ENCODE measurements around the gene MRPL50. TPM values are rescaled to one million over a fixed set of nuclear protein-coding genes. Genes with fewer than 3 reads are reported as not detected.

The MRPL50 gene
- total and polyA plus RNA-seq, 9 of the 15 experiments (the other 6 are each of a cell fraction or from before 2014, with no cell fraction given), result 17.5 to 107 (median 37.4) TPM

GRCh38 chr9:101398068-101398929 lies at the start of gene MRPL50, which contains the start of gene ZNF189 (continued):
- peak; percentile 53; the same call in 1 of the 2 replicates for TF ChIP-seq NR2C2 (CRISPR knock-in tag; IDR thresholded peaks at IDR 0.05)
- peak; percentile 92 for TF ChIP-seq NR2C2 (tag; IDR thresholded peaks at IDR 0.05)
- peak; percentile 23; the same call in 1 of the 2 replicates for TF ChIP-seq ARID4B (CRISPR knock-in tag; IDR thresholded peaks at IDR 0.05)
- no peak for TF ChIP-seq SRSF7 (optimal IDR thresholded peaks at IDR 0.05; ENCODE audit: low read depth, low read length)
- TF ChIP-seq NCOA4 (IDR thresholded peaks at IDR 0.05; ENCODE audit: partially characterized antibody), result no peak
- peak; percentile 74 for TF ChIP-seq VEZF1 (CRISPR knock-in tag; IDR thresholded peaks at IDR 0.05)
- TF ChIP-seq CCAR2 (IDR thresholded peaks at IDR 0.05; ENCODE audit: low read depth, low read length), result no peak
- TF ChIP-seq ARNT (IDR thresholded peaks at IDR 0.05), result 0 out of 4 replicates have a peak, but pooled peaks of 1 of the 2 experiments have one; percentile 31
- TF ChIP-seq ZBTB12 (CRISPR knock-in tag; IDR thresholded peaks at IDR 0.05), result peak; percentile 75
- no peak for TF ChIP-seq STAT5A (IDR thresholded peaks at IDR 0.05; ENCODE audit: borderline replicate concordance, low read length)
- peak in 1 of 2 experiments; percentile 46; a peak in 1 of 4 replicates for TF ChIP-seq HDAC1 (IDR thresholded peaks at IDR 0.05)
- peak in 1 of 3 experiments; percentile 74; a peak in 2 of 6 replicates for TF ChIP-seq ZBTB11 (CRISPR knock-in tag; IDR thresholded peaks at IDR 0.05)
- TF ChIP-seq TGIF2 (CRISPR knock-in tag; IDR thresholded peaks at IDR 0.05), result no peak
- TF ChIP-seq PHF20 (IDR thresholded peaks at IDR 0.05; ENCODE audit: partially characterized antibody), result peak; percentile 56
- TF ChIP-seq LCOR (CRISPR knock-in tag; IDR thresholded peaks at IDR 0.05), result no peak
- TF ChIP-seq ZNF124 (CRISPR knock-in tag; IDR thresholded peaks at IDR 0.05), result no peak

Data from K562 (cell line).